ENCODE results near the gene COPS4.

Gene COPS4

GRCh38 chr4:83010111-83010521, 24.9 kb upstream of the COPS4 start:
- H3K36me3 ChIP-seq (ENCODE audit: control insufficient read depth in 5 of 5, insufficient read depth in 5 of 5, low read length in 5 of 5): no peaks in the 10 kb centered on the region
- no peaks in the 10 kb centered on the region for H3K9me3 ChIP-seq (ENCODE audit: control insufficient read depth in 5 of 5, low read length in 5 of 5)
- H3K27ac ChIP-seq (ENCODE audit: low read depth, low read length): peak overlapping the region; percentile 72
- H3K27me3 ChIP-seq (ENCODE audit: control insufficient read depth in 5 of 5, insufficient read depth in 4 of 5, low read length in 5 of 5): no peaks in the 10 kb centered on the region
- H3K9ac ChIP-seq (ENCODE audit: low read length in 5 of 5): peak overlapping the region in 4 of 5 donors; percentile 64 to 91 (median 86)
- peaks cover 6 to 36% (median 32%) of the 10 kb centered on the region in 5 donors for H3K4me1 ChIP-seq (ENCODE audit: control insufficient read depth in 5 of 5, insufficient read depth in 5 of 5, low read length in 5 of 5)
- H3K4me3 ChIP-seq (ENCODE audit: low read depth in 1 of 5, low read length in 5 of 5): peak overlapping the region; percentile 71 to 89 (median 79)

- no peaks in the 10 kb centered on the region for H3K9me3 ChIP-seq (ENCODE audit: control insufficient read depth in 5 of 5, low read length in 5 of 5)
Measured at GRCh38 chr4:83010522-83011318, 24.3 kb upstream of the COPS4 start, which contains the start of gene LIN54. LIN54 (minus strand) TSS chr4:83010823; CDS start chr4:82984844, 25,979 bp downstream.

GRCh38 chr4:83011689-83012199, 23.2 kb upstream of the COPS4 start:
- Histone ChIP-seq H3K9me3 (ENCODE audit: control insufficient read depth in 5 of 5, low read length in 5 of 5) (no peaks in the 10 kb centered on the region), H3K27ac (ENCODE audit: low read depth, low read length) (peak overlapping the region; percentile 41), H3K4me1 (ENCODE audit: control insufficient read depth in 5 of 5, insufficient read depth in 5 of 5, low read length in 5 of 5) (peaks cover 6 to 36% (median 32%) of the 10 kb centered on the region in 5 donors), H3K36me3 (ENCODE audit: control insufficient read depth in 5 of 5, insufficient read depth in 5 of 5, low read length in 5 of 5) (no peaks in the 10 kb centered on the region), H3K9ac (ENCODE audit: low read length in 5 of 5) (peak overlapping the region in 4 of 5 donors; percentile 68 to 84 (median 84)), H3K27me3 (ENCODE audit: control insufficient read depth in 5 of 5, insufficient read depth in 4 of 5, low read length in 5 of 5) (no peaks in the 10 kb centered on the region), H3K4me3 (ENCODE audit: low read depth in 1 of 5, low read length in 5 of 5) (peak overlapping the region; percentile 70 to 93 (median 80))

More at GRCh38 chr4:83010522-83011318, 24.3 kb upstream of the COPS4 start, which contains the start of gene LIN54:
- peak within 1 kb of the TSS in 4 of 5 donors; percentile 64 to 91 (median 86) for H3K9ac ChIP-seq (ENCODE audit: low read length in 5 of 5)
- H3K4me3 ChIP-seq (ENCODE audit: low read depth in 1 of 5, low read length in 5 of 5): peak within 1 kb of the TSS; percentile 71 to 93 (median 79)
- peaks cover 6 to 36% (median 32%) of the 10 kb centered on the region in 5 donors for H3K4me1 ChIP-seq (ENCODE audit: control insufficient read depth in 5 of 5, insufficient read depth in 5 of 5, low read length in 5 of 5)
- peak within 1 kb of the TSS; percentile 72 for H3K27ac ChIP-seq (ENCODE audit: low read depth, low read length)
- no peaks in the 10 kb centered on the region for H3K36me3 ChIP-seq (ENCODE audit: control insufficient read depth in 5 of 5, insufficient read depth in 5 of 5, low read length in 5 of 5)
- no peaks in the 10 kb centered on the region for H3K27me3 ChIP-seq (ENCODE audit: control insufficient read depth in 5 of 5, insufficient read depth in 4 of 5, low read length in 5 of 5)

GRCh38 chr4:83012200-83012686, 22.7 kb upstream of the COPS4 start:
- Histone ChIP-seq H3K27me3 (ENCODE audit: control insufficient read depth in 5 of 5, insufficient read depth in 4 of 5, low read length in 5 of 5) (no peaks in the 10 kb centered on the region), H3K9ac (ENCODE audit: low read length in 5 of 5) (peak overlapping the region in 4 of 5 donors; percentile 68 to 84 (median 84)), H3K27ac (ENCODE audit: low read depth, low read length) (peak overlapping the region; percentile 41), H3K4me1 (ENCODE audit: control insufficient read depth in 5 of 5, insufficient read depth in 5 of 5, low read length in 5 of 5) (peaks cover 6 to 36% (median 32%) of the 10 kb centered on the region in 5 donors), H3K36me3 (ENCODE audit: control insufficient read depth in 5 of 5, insufficient read depth in 5 of 5, low read length in 5 of 5) (no peaks in the 10 kb centered on the region), H3K9me3 (ENCODE audit: control insufficient read depth in 5 of 5, low read length in 5 of 5) (no peaks in the 10 kb centered on the region), H3K4me3 (ENCODE audit: low read depth in 1 of 5, low read length in 5 of 5) (peak overlapping the region; percentile 70 to 93 (median 80))

GRCh38 chr4:83012687-83013419, 22.1 kb upstream of the COPS4 start:
- H3K4me1 ChIP-seq (ENCODE audit: control insufficient read depth in 5 of 5, insufficient read depth in 5 of 5, low read length in 5 of 5): peaks cover 6 to 36% (median 32%) of the 10 kb centered on the region in 5 donors
- H3K9me3 ChIP-seq (ENCODE audit: control insufficient read depth in 5 of 5, low read length in 5 of 5): no peaks in the 10 kb centered on the region
- H3K27ac ChIP-seq (ENCODE audit: low read depth, low read length): peak overlapping the region; percentile 41
- H3K36me3 ChIP-seq (ENCODE audit: control insufficient read depth in 5 of 5, insufficient read depth in 5 of 5, low read length in 5 of 5): no peaks in the 10 kb centered on the region
- peak overlapping the region; percentile 76 to 93 (median 83) for H3K4me3 ChIP-seq (ENCODE audit: low read depth in 1 of 5, low read length in 5 of 5)
- H3K9ac ChIP-seq (ENCODE audit: low read length in 5 of 5): peak overlapping the region; percentile 3 to 84 (median 83)
- no peaks in the 10 kb centered on the region for H3K27me3 ChIP-seq (ENCODE audit: control insufficient read depth in 5 of 5, insufficient read depth in 4 of 5, low read length in 5 of 5)

GRCh38 chr4:83013420-83013867, 21.5 kb upstream of the COPS4 start:
- Histone ChIP-seq H3K9ac (ENCODE audit: low read length in 5 of 5) (peak overlapping the region; percentile 3 to 79 (median 59)), H3K4me1 (ENCODE audit: control insufficient read depth in 5 of 5, insufficient read depth in 5 of 5, low read length in 5 of 5) (peaks cover 6 to 36% (median 32%) of the 10 kb centered on the region in 5 donors), H3K27ac (ENCODE audit: low read depth, low read length) (peak overlapping the region; percentile 26), H3K4me3 (ENCODE audit: low read depth in 1 of 5, low read length in 5 of 5) (peak overlapping the region; percentile 69 to 93 (median 83)), H3K36me3 (ENCODE audit: control insufficient read depth in 5 of 5, insufficient read depth in 5 of 5, low read length in 5 of 5) (no peaks in the 10 kb centered on the region), H3K27me3 (ENCODE audit: control insufficient read depth in 5 of 5, insufficient read depth in 4 of 5, low read length in 5 of 5) (no peaks in the 10 kb centered on the region), H3K9me3 (ENCODE audit: control insufficient read depth in 5 of 5, low read length in 5 of 5) (no peaks in the 10 kb centered on the region)

- peaks cover 6 to 36% (median 32%) of the 10 kb centered on the region in 5 donors for H3K4me1 ChIP-seq (ENCODE audit: control insufficient read depth in 5 of 5, insufficient read depth in 5 of 5, low read length in 5 of 5)
- peak overlapping the region in 4 of 5 donors; percentile 69 to 93 (median 82) for H3K4me3 ChIP-seq (ENCODE audit: low read depth in 1 of 5, low read length in 5 of 5)
- no peaks in the 10 kb centered on the region for H3K27me3 ChIP-seq (ENCODE audit: control insufficient read depth in 5 of 5, insufficient read depth in 4 of 5, low read length in 5 of 5)
- H3K9ac ChIP-seq (ENCODE audit: low read length in 5 of 5): peak overlapping the region in 2 of 5 donors; percentile 41 to 79
- H3K9me3 ChIP-seq (ENCODE audit: control insufficient read depth in 5 of 5, low read length in 5 of 5): no peaks in the 10 kb centered on the region
- no peak overlapping the region for H3K27ac ChIP-seq (ENCODE audit: low read depth, low read length)
- no peaks in the 10 kb centered on the region for H3K36me3 ChIP-seq (ENCODE audit: control insufficient read depth in 5 of 5, insufficient read depth in 5 of 5, low read length in 5 of 5)
Measured at GRCh38 chr4:83013902-83014301, 21.1 kb upstream of the COPS4 start.

- H3K36me3 ChIP-seq (ENCODE audit: control insufficient read depth in 5 of 5, insufficient read depth in 5 of 5, low read length in 5 of 5): no peaks in the 10 kb centered on the region
- H3K9me3 ChIP-seq (ENCODE audit: control insufficient read depth in 5 of 5, low read length in 5 of 5): peaks cover 0 to 13% (median 4%) of the 10 kb centered on the region in 5 donors
- H3K27ac ChIP-seq (ENCODE audit: low read depth, low read length): no peak overlapping the region
- H3K27me3 ChIP-seq (ENCODE audit: control insufficient read depth in 5 of 5, insufficient read depth in 4 of 5, low read length in 5 of 5): no peaks in the 10 kb centered on the region
- H3K4me3 ChIP-seq (ENCODE audit: low read depth in 1 of 5, low read length in 5 of 5): no peak overlapping the region
- no peaks in the 10 kb centered on the region for H3K4me1 ChIP-seq (ENCODE audit: control insufficient read depth in 5 of 5, insufficient read depth in 5 of 5, low read length in 5 of 5)
- H3K9ac ChIP-seq (ENCODE audit: low read length in 5 of 5): no peak overlapping the region
Measured at GRCh38 chr4:83019794-83020494, 15.0 kb upstream of the COPS4 start.

GRCh38 chr4:83022724-83023450, 12.1 kb upstream of the COPS4 start:
- H3K4me1 ChIP-seq (ENCODE audit: control insufficient read depth in 5 of 5, insufficient read depth in 5 of 5, low read length in 5 of 5): no peaks in the 10 kb centered on the region
- H3K27me3 ChIP-seq (ENCODE audit: control insufficient read depth in 5 of 5, insufficient read depth in 4 of 5, low read length in 5 of 5): no peaks in the 10 kb centered on the region
- H3K9me3 ChIP-seq (ENCODE audit: control insufficient read depth in 5 of 5, low read length in 5 of 5): peaks cover 0 to 18% (median 10%) of the 10 kb centered on the region in 5 donors
- no peak overlapping the region for H3K27ac ChIP-seq (ENCODE audit: low read depth, low read length)
- H3K4me3 ChIP-seq (ENCODE audit: low read depth in 1 of 5, low read length in 5 of 5): no peak overlapping the region
- H3K36me3 ChIP-seq (ENCODE audit: control insufficient read depth in 5 of 5, insufficient read depth in 5 of 5, low read length in 5 of 5): no peaks in the 10 kb centered on the region
- H3K9ac ChIP-seq (ENCODE audit: low read length in 5 of 5): no peak overlapping the region
